Suprapubic skin (tissue), 4 donors: Measurements from ENCODE around the gene FLT4. TPM values are rescaled to one million over a fixed set of nuclear protein-coding genes. Genes with fewer than 3 reads are reported as not detected.
"Not testable (repeated sequence)": the region's sequence is repeated elsewhere in the genome, so short reads cannot be mapped to it uniquely, and the experiment has no call there.

Experiments
- DNase-seq, 2 donors: peaks; one replicate each; pipeline ENCODE4 v3.0.0-alpha.2; 2019; ENCODE audit warnings: low spot score in 2 of 2
- H3K27ac ChIP-seq: fragments of 200-600 bp; sonication (generic); one replicate; pipeline ENCODE4 v1.5.1; 2019
- H3K27me3 ChIP-seq: fragments of 200-600 bp; sonication (generic); one replicate; pipeline ENCODE4 v1.5.1; 2019
- H3K36me3 ChIP-seq: fragments of 200-600 bp; sonication (generic); one replicate; pipeline ENCODE4 v1.5.1; 2019
- H3K4me1 ChIP-seq: fragments of 200-600 bp; sonication (generic); one replicate; pipeline ENCODE4 v1.5.1; 2019
- H3K4me3 ChIP-seq: fragments of 200-600 bp; sonication (generic); one replicate; pipeline ENCODE4 v1.5.1; 2019; ENCODE audit warnings: mild to moderate bottlenecking
- H3K9me3 ChIP-seq: fragments of 200-600 bp; sonication (generic); one replicate; pipeline ENCODE4 v1.5.1; 2019
- EP300 ChIP-seq: sonication (generic); formaldehyde crosslinking; IDR thresholded peaks from one replicate; pipeline ENCODE4 v1.6.1; 2017; ENCODE audit warnings: antibody characterized with exemption
- POLR2A ChIP-seq, 2 donors: fragments of 450-650 bp; IDR thresholded peaks; one replicate each; pipeline ENCODE4 v1.6.1; 2017; ENCODE audit warnings: antibody characterized with exemption in 2 of 2, mild to moderate bottlenecking in 2 of 2, moderate library complexity in 2 of 2
- POLR2AphosphoS5 ChIP-seq, 3 donors: sonication (generic); formaldehyde crosslinking; IDR thresholded peaks; one replicate each; pipeline ENCODE4 v1.6.1; 2017; ENCODE audit warnings: antibody characterized with exemption in 3 of 3
- WGBS: methylation state at CpG from one replicate; pipeline ENCODE4 v1.1.5; 2018; 5-methylcytosine and 5-hydroxymethylcytosine counted together
- total RNA-seq, 4 donors: library from RNA; depleted of rRNA; stranded (reverse); fragments of >200 nt; gene quantifications; one replicate each; pipeline ENCODE4 v1.1.0, GENCODE V29; 2016
- TF ChIP-seq, protein P1 (sequence below), 2 donors: fragments of 200-600 bp in 1 of 2; fragments of 450-650 bp in 1 of 2; sonication (generic) in 1 of 2; IDR thresholded peaks; one replicate each; pipeline ENCODE4 v1.5.1; 2016 to 2019; ENCODE audit warnings: antibody characterized with exemption in 2 of 2, mild to moderate bottlenecking in 1 of 2, moderate library complexity in 1 of 2

FLT4 gene
- total RNA-seq, 4 donors from 2014 or later, result 0.79 to 8.9 (median 1.4) TPM

GRCh38 chr5:180668835-180669596 lies 19.6 kb upstream of the FLT4 start:
- no peak overlapping the region for H3K27ac ChIP-seq
- peaks cover 15% of the 10 kb centered on the region for H3K27me3 ChIP-seq
- H3K9me3 ChIP-seq, result no peaks in the 10 kb centered on the region
- H3K36me3 ChIP-seq, result no peaks in the 10 kb centered on the region
- TF ChIP-seq POLR2A (IDR thresholded peaks at IDR 0.05) (no peak), EP300 (no peak), POLR2AphosphoS5 (IDR thresholded peaks at IDR 0.05) (no peak)
- TF ChIP-seq, protein P1, sequence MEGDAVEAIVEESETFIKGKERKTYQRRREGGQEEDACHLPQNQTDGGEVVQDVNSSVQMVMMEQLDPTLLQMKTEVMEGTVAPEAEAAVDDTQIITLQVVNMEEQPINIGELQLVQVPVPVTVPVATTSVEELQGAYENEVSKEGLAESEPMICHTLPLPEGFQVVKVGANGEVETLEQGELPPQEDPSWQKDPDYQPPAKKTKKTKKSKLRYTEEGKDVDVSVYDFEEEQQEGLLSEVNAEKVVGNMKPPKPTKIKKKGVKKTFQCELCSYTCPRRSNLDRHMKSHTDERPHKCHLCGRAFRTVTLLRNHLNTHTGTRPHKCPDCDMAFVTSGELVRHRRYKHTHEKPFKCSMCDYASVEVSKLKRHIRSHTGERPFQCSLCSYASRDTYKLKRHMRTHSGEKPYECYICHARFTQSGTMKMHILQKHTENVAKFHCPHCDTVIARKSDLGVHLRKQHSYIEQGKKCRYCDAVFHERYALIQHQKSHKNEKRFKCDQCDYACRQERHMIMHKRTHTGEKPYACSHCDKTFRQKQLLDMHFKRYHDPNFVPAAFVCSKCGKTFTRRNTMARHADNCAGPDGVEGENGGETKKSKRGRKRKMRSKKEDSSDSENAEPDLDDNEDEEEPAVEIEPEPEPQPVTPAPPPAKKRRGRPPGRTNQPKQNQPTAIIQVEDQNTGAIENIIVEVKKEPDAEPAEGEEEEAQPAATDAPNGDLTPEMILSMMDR (IDR thresholded peaks at IDR 0.05), result no peak
- 78% methylated on average over 12 of the region's 17 CpGs for WGBS
- H3K4me1 ChIP-seq, result peaks cover 9% of the 10 kb centered on the region
- H3K4me3 ChIP-seq, result no peak overlapping the region
- no peak for DNase-seq

DNA sequence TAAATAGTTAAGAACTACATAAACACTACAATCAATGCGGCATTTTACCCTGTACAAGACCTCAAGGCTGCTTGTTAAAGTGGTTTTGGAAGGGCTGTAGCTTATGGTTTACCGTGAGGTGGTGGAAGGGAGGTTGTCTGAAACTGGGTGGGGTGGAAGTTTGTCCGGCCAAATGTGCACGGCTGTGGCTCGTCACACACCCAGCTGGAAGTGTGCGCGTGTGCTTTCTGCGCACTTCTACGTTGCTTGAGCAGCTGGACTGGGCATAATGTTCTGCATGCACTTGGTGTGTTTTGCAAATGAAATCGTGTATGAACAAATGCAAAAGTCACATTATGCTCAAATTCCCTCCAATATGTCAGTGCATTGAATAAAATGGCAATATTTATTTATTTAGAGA lies 17.4 kb upstream of the FLT4 start:
- no peak for DNase-seq
- H3K36me3 ChIP-seq, result no peaks in the 10 kb centered on the region
- WGBS, result 84% methylated on average over 10 of the region's 10 CpGs

GRCh38 chr5:180665682-180666404 lies 16.4 kb upstream of the FLT4 start:
- TF ChIP-seq, protein P1 (IDR thresholded peaks at IDR 0.05), result no peak
- TF ChIP-seq EP300, result no peak
- no peak for TF ChIP-seq POLR2A (IDR thresholded peaks at IDR 0.05)
- TF ChIP-seq POLR2AphosphoS5 (IDR thresholded peaks at IDR 0.05), result no peak
- DNase-seq, result no peak
- no peak overlapping the region for H3K27ac ChIP-seq
- 88% methylated on average over 22 of the region's 22 CpGs for WGBS
- H3K4me3 ChIP-seq, result no peak overlapping the region
- peaks cover 4% of the 10 kb centered on the region for H3K4me1 ChIP-seq
- no peaks in the 10 kb centered on the region for H3K9me3 ChIP-seq
- H3K27me3 ChIP-seq, result peaks cover 2% of the 10 kb centered on the region
- no peaks in the 10 kb centered on the region for H3K36me3 ChIP-seq

More for the DNA sequence above, 17.4 kb upstream of the FLT4 start:
- H3K9me3 ChIP-seq, result no peaks in the 10 kb centered on the region
- TF ChIP-seq POLR2AphosphoS5 (IDR thresholded peaks at IDR 0.05) (no peak), EP300 (no peak), POLR2A (IDR thresholded peaks at IDR 0.05) (no peak)
- TF ChIP-seq, protein P1 (IDR thresholded peaks at IDR 0.05), result no peak
- H3K27ac ChIP-seq, result no peak overlapping the region
- peaks cover 2% of the 10 kb centered on the region for H3K27me3 ChIP-seq
- H3K4me1 ChIP-seq, result peaks cover 4% of the 10 kb centered on the region
- no peak overlapping the region for H3K4me3 ChIP-seq

DNA sequence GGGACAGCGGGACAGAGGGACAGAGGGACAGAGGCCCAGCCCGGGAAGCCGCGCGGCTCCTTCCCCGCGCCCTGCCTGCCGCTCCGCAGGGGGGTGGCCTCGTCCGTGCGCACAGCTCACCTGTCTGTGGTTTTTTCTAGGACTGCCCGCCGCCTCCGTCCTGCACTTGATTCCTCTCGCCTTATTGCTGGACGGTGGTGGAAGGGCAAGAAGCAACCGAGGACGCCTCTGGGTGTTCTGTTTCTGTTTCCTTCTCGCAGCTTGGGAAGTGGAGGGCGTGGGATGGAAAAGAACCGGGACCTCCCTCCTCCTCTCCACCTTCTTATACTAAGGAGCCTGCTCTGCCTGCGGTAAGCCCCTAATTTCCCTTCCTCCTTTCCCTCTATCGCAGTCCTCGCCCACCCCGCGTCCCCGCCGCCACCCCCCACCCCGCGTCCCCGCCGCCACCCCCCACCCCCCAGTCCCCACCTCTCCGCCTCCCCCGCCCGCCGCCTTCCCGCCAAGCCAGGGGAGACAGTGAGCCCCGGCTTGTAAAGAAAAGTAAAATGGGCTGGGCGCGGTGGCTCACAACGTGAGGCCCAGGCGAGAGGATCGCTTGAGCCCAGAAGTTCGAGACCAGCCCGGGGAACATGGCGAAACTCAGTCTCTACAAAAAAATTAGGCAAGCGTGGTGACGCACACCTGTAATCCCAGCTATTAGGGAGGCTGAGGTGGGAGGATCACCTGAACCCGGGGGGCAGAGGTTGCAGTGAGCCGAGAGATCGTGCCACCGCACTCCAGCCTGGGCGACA lies 9.6 kb upstream of the FLT4 start:
- no peak overlapping the region for H3K4me3 ChIP-seq
- no peak overlapping the region for H3K27ac ChIP-seq
- WGBS, result 28% methylated on average over 54 of the region's 54 CpGs
- DNase-seq, result peak; percentile 30 to 40
- H3K4me1 ChIP-seq, result no peaks in the 10 kb centered on the region
- H3K27me3 ChIP-seq, result peaks cover 17% of the 10 kb centered on the region
- TF ChIP-seq POLR2A (IDR thresholded peaks at IDR 0.05) (no peak), EP300 (no peak), POLR2AphosphoS5 (IDR thresholded peaks at IDR 0.05) (no peak)
- TF ChIP-seq, protein P1 (IDR thresholded peaks at IDR 0.05), result no peak
- H3K9me3 ChIP-seq, result no peaks in the 10 kb centered on the region
- H3K36me3 ChIP-seq, result no peaks in the 10 kb centered on the region

DNA sequence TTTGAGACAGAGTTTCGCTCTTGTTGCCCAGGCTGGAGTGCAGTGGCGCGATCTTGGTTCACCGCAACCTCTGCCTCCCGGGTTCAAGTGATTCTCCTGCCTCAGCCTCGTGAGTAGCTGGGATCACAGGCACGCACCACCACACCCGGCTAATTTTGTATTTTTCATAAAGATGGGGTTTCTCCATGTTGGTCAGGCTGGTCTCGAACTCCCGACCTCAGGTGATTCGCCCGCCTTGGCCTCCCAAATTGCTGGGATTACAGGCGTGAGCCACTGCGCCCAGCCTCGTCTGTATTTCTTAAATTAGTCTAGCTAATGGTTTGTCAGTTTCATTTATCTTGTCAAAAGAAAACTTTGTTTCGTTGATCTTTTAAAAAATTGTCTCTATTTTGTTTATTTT lies 5.8 kb upstream of the FLT4 start:
- not testable (repeated sequence) for H3K27ac ChIP-seq, H3K4me3 ChIP-seq, H3K9me3 ChIP-seq, H3K4me1 ChIP-seq, H3K36me3 ChIP-seq
- DNase-seq, result peak; percentile 11 to 12
- H3K27me3 ChIP-seq, result peaks cover 40% of the 10 kb centered on the region
- 92% methylated on average over 16 of the region's 16 CpGs for WGBS
